Spleen (tissue), 7 donors: ENCODE results near the gene HMGB2.

Experiments used
- POLR2A ChIP-seq, 3 donors: fragments of 450-650 bp; IDR thresholded peaks; one replicate each; pipeline ENCODE4 v1.5.1; 2017; ENCODE audit warnings: antibody characterized with exemption in 3 of 3, mild to moderate bottlenecking in 1 of 3
- TF ChIP-seq, protein P1 (sequence below), 11 experiments: fragments of 200-600 bp in 7 of 11; fragments of 450-650 bp in 4 of 11; sonication (generic) in 4 of 11; IDR thresholded peaks in 8 of 11; conservative IDR thresholded peaks in 3 of 11; 1 replicate in 7 of 11; 2 replicates in 4 of 11; pipeline versions ENCODE4 v1.4.0 to v1.8.0; 2016 to 2021; ENCODE audit warnings: antibody characterized with exemption in 11 of 11, inconsistent platforms in 4 of 11, mild to moderate bottlenecking in 1 of 11
- donor health status: DM: no; HTN: no; CAD: no; lungs with moderate emphysema.
- donor health status: DM: no; HTN: no; CAD: no.
- donor health status: DM: no; HTN: no; CAD: no.

DNA sequence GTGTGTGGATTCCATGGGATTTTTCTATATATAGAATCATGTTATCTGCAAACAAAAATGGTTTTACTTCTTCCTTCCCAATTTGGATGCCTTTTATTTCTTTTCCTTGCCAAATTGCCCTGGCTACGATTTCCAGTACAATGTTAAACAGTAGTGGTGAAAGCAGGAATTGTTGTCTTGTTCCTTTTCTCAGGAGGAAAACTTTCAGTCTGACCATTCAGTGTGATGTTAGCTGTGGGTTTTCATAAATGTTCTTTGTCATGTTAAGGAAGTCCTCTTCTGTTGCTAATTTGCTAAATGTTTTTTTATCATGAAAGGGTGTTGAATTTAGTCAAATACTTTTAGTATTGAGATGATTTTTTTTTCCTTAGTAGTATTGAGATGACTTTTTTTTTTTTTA, 47.5 kb upstream of the HMGB2 start:
- TF ChIP-seq, protein P1, sequence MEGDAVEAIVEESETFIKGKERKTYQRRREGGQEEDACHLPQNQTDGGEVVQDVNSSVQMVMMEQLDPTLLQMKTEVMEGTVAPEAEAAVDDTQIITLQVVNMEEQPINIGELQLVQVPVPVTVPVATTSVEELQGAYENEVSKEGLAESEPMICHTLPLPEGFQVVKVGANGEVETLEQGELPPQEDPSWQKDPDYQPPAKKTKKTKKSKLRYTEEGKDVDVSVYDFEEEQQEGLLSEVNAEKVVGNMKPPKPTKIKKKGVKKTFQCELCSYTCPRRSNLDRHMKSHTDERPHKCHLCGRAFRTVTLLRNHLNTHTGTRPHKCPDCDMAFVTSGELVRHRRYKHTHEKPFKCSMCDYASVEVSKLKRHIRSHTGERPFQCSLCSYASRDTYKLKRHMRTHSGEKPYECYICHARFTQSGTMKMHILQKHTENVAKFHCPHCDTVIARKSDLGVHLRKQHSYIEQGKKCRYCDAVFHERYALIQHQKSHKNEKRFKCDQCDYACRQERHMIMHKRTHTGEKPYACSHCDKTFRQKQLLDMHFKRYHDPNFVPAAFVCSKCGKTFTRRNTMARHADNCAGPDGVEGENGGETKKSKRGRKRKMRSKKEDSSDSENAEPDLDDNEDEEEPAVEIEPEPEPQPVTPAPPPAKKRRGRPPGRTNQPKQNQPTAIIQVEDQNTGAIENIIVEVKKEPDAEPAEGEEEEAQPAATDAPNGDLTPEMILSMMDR (IDR thresholded peaks at IDR 0.05 in 8 of 11, conservative IDR thresholded peaks at IDR 0.05 in 3 of 11), result no peak
- TF ChIP-seq POLR2A (IDR thresholded peaks at IDR 0.05), result no peak
